ENCODE results near the gene MIXL1.

The MIXL1 gene

GRCh38 chr1:226215239-226215638 is 8.2 kb upstream of the MIXL1 start:
- Histone ChIP-seq H3K36me3 (ENCODE audit: control insufficient read depth, insufficient read depth, low read length) (no peaks in the 10 kb centered on the region), H3K27me3 (ENCODE audit: control insufficient read depth, insufficient read depth, low read length) (no peaks in the 10 kb centered on the region), H3K9ac (ENCODE audit: low read depth, low read length) (no peak overlapping the region), H3K4me3 (ENCODE audit: low read depth, low read length) (no peak overlapping the region), H3K4me1 (ENCODE audit: control insufficient read depth, insufficient read depth, low read length) (peaks cover 42% of the 10 kb centered on the region), H3K9me3 (ENCODE audit: control insufficient read depth, insufficient read depth, low read length) (no peaks in the 10 kb centered on the region), H3K27ac (ENCODE audit: low read depth, low read length) (peak overlapping the region; percentile 49)

DNA sequence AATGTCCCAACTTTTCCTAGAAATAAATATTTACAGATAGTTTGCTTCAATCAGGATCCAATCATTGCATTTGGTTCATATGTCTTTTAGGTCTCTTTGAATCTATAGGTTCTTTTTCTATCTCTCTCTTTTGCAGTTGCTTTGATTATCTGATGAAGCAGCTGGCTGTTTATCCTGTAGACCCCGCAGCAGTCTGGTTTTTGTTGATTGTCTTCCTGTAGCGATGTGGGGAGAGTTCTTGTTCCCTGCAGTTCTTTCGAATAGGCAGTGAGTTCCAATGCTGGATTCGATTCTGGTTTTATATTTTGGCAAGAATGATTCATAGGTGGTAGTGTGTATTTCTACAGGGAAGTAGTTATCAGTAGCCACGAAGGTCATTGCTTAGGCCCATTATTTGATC is 7.4 kb upstream of the MIXL1 start:
- Histone ChIP-seq H3K36me3 (ENCODE audit: control insufficient read depth, insufficient read depth, low read length) (no peaks in the 10 kb centered on the region), H3K27ac (ENCODE audit: low read depth, low read length) (no peak overlapping the region), H3K4me3 (ENCODE audit: low read depth, low read length) (no peak overlapping the region), H3K27me3 (ENCODE audit: control insufficient read depth, insufficient read depth, low read length) (no peaks in the 10 kb centered on the region), H3K9ac (ENCODE audit: low read depth, low read length) (no peak overlapping the region), H3K9me3 (ENCODE audit: control insufficient read depth, insufficient read depth, low read length) (no peaks in the 10 kb centered on the region), H3K4me1 (ENCODE audit: control insufficient read depth, insufficient read depth, low read length) (peaks cover 40% of the 10 kb centered on the region)

DNA sequence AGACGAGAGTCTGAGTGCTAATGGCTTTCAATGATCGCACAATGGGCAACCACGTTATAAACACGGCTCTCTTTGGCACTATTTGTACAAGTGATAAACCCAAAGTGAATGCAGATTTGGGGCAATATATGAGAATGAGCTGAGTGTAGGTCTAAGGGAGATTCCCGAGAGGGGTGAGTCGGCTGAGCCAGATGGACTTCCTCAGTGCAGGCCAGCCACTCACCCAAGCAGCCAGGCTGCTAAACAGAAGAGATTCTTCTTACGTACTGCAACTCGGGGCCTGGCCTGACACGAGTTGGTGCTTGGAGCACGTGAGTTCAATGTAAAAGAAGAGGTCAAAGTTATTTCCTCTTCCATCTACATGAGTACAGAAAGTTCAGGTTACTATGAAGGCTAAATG is 6.2 kb upstream of the MIXL1 start:
- Histone ChIP-seq H3K27ac (ENCODE audit: low read depth, low read length) (no peak overlapping the region), H3K9ac (ENCODE audit: low read depth, low read length) (no peak overlapping the region), H3K9me3 (ENCODE audit: control insufficient read depth, insufficient read depth, low read length) (no peaks in the 10 kb centered on the region), H3K4me3 (ENCODE audit: low read depth, low read length) (no peak overlapping the region), H3K36me3 (ENCODE audit: control insufficient read depth, insufficient read depth, low read length) (no peaks in the 10 kb centered on the region), H3K4me1 (ENCODE audit: control insufficient read depth, insufficient read depth, low read length) (peaks cover 36% of the 10 kb centered on the region), H3K27me3 (ENCODE audit: control insufficient read depth, insufficient read depth, low read length) (peaks cover 2% of the 10 kb centered on the region)

- H3K4me1 ChIP-seq (ENCODE audit: control insufficient read depth, insufficient read depth, low read length), result peaks cover 20% of the 10 kb centered on the region
- no peak overlapping the region for H3K4me3 ChIP-seq (ENCODE audit: low read depth, low read length)
- peaks cover 25% of the 10 kb centered on the region for H3K27me3 ChIP-seq (ENCODE audit: control insufficient read depth, insufficient read depth, low read length)
- H3K9ac ChIP-seq (ENCODE audit: low read depth, low read length), result no peak overlapping the region
- H3K36me3 ChIP-seq (ENCODE audit: control insufficient read depth, insufficient read depth, low read length), result no peaks in the 10 kb centered on the region
- peak overlapping the region; percentile 59 for H3K27ac ChIP-seq (ENCODE audit: low read depth, low read length)
- no peaks in the 10 kb centered on the region for H3K9me3 ChIP-seq (ENCODE audit: control insufficient read depth, insufficient read depth, low read length)
These were observed 2.8 kb upstream of the MIXL1 start for GRCh38 chr1:226220473-226221189.

DNA sequence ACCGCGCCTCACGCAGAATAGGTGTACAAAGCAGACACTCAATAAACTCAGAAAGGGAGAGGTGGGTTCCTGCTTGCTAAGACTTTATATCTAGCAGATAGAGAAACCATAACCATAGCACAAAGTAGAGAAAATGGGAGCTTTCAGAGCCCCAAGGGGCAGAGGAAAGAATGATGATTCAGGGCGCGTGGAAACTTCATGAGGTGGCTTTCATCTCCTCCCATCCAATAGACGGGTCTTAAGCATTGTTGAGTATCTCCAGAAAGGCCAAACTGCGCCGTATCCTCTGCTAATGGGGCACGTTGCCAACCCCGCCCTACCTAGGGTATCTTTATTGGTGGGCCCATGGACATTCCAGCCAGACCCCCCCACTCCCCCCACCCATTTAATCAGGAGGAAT is 778 bp upstream of the MIXL1 start:
- Histone ChIP-seq H3K27ac (ENCODE audit: low read depth, low read length) (peak overlapping the region; percentile 63), H3K4me3 (ENCODE audit: low read depth, low read length) (peak overlapping the region; percentile 74; the same call in 1 of the 2 replicates), H3K27me3 (ENCODE audit: control insufficient read depth, insufficient read depth, low read length) (peaks cover 25% of the 10 kb centered on the region), H3K36me3 (ENCODE audit: control insufficient read depth, insufficient read depth, low read length) (no peaks in the 10 kb centered on the region; the same call in 1 of the 2 replicates), H3K4me1 (ENCODE audit: control insufficient read depth, insufficient read depth, low read length) (peaks cover 11% of the 10 kb centered on the region), H3K9ac (ENCODE audit: low read depth, low read length) (no peak overlapping the region), H3K9me3 (ENCODE audit: control insufficient read depth, insufficient read depth, low read length) (no peaks in the 10 kb centered on the region)

GRCh38 chr1:226223786-226224244 is 351 bp downstream of the MIXL1 start:
- Histone ChIP-seq H3K27ac (ENCODE audit: low read depth, low read length) (peak overlapping the region; percentile 63), H3K36me3 (ENCODE audit: control insufficient read depth, insufficient read depth, low read length) (no peaks in the 10 kb centered on the region; the same call in 1 of the 2 replicates), H3K27me3 (ENCODE audit: control insufficient read depth, insufficient read depth, low read length) (peaks cover 25% of the 10 kb centered on the region), H3K9me3 (ENCODE audit: control insufficient read depth, insufficient read depth, low read length) (no peaks in the 10 kb centered on the region), H3K4me3 (ENCODE audit: low read depth, low read length) (peak overlapping the region; percentile 74), H3K4me1 (ENCODE audit: control insufficient read depth, insufficient read depth, low read length) (peaks cover 11% of the 10 kb centered on the region), H3K9ac (ENCODE audit: low read depth, low read length) (peak overlapping the region; percentile 51; the same call in 1 of the 2 replicates)

- H3K4me3 ChIP-seq (ENCODE audit: low read depth, low read length), result no peak overlapping the region
- peaks cover 25% of the 10 kb centered on the region for H3K27me3 ChIP-seq (ENCODE audit: control insufficient read depth, insufficient read depth, low read length)
- H3K9ac ChIP-seq (ENCODE audit: low read depth, low read length), result no peak overlapping the region
- H3K9me3 ChIP-seq (ENCODE audit: control insufficient read depth, insufficient read depth, low read length), result no peaks in the 10 kb centered on the region
- no peaks in the 10 kb centered on the region; the same call in 1 of the 2 replicates for H3K4me1 ChIP-seq (ENCODE audit: control insufficient read depth, insufficient read depth, low read length)
- peaks cover 9% of the 10 kb centered on the region for H3K36me3 ChIP-seq (ENCODE audit: control insufficient read depth, insufficient read depth, low read length)
- no peak overlapping the region for H3K27ac ChIP-seq (ENCODE audit: low read depth, low read length)
These were observed 3.1 kb downstream of the MIXL1 start for GRCh38 chr1:226226601-226227000.

DNA sequence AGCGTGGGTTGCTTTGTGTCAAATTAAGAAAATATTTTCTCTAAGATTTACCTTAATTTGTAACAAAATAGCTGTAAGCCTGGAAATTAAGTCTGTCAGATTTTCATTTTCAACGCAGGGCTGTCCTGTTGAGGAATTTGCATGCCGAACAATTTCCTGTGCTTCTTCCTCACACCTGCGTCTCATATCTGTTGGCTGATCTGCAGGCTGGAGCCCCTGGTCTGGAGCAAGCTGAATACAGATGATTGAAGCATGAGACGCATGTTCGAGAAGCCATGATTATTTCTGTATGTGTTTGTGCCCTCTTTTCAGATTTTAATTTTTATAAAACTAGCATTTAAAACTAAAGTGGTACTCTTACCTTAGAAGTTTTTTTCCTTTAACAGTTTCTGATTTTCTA is 9.8 kb downstream of the MIXL1 start:
- Histone ChIP-seq H3K36me3 (ENCODE audit: control insufficient read depth, insufficient read depth, low read length) (peaks cover 57% of the 10 kb centered on the region), H3K27ac (ENCODE audit: low read depth, low read length) (no peak overlapping the region), H3K27me3 (ENCODE audit: control insufficient read depth, insufficient read depth, low read length) (no peaks in the 10 kb centered on the region), H3K9me3 (ENCODE audit: control insufficient read depth, insufficient read depth, low read length) (no peaks in the 10 kb centered on the region), H3K4me1 (ENCODE audit: control insufficient read depth, insufficient read depth, low read length) (no peaks in the 10 kb centered on the region), H3K9ac (ENCODE audit: low read depth, low read length) (no peak overlapping the region), H3K4me3 (ENCODE audit: low read depth, low read length) (no peak overlapping the region)

GRCh38 chr1:226233806-226234205 is 10.3 kb downstream of the MIXL1 start:
- peaks cover 63% of the 10 kb centered on the region for H3K36me3 ChIP-seq (ENCODE audit: control insufficient read depth, insufficient read depth, low read length)
- H3K4me1 ChIP-seq (ENCODE audit: control insufficient read depth, insufficient read depth, low read length), result no peaks in the 10 kb centered on the region
- no peaks in the 10 kb centered on the region for H3K9me3 ChIP-seq (ENCODE audit: control insufficient read depth, insufficient read depth, low read length)
- H3K4me3 ChIP-seq (ENCODE audit: low read depth, low read length), result no peak overlapping the region
- no peaks in the 10 kb centered on the region for H3K27me3 ChIP-seq (ENCODE audit: control insufficient read depth, insufficient read depth, low read length)
- H3K9ac ChIP-seq (ENCODE audit: low read depth, low read length), result no peak overlapping the region
- H3K27ac ChIP-seq (ENCODE audit: low read depth, low read length), result no peak overlapping the region

DNA sequence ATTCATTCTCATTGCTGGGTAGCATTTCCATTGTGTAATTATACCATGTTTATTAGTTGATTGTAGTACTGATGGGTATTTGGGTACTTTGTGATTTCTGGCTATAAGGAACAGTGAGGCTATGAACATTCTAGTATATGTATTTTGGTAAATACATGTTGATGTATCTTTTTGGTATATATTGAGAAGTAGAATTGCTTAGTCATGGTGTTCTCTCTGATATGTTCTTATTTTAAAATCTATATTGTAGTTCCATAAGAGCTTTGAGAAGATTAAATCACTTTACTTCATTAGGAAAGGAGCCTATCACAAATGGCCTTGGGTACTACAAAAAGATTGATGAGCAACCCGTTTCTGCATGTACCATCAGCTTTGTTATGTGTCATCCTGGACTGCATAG is 13.4 kb downstream of the MIXL1 start:
- H3K27me3 ChIP-seq (ENCODE audit: control insufficient read depth, insufficient read depth, low read length), result no peaks in the 10 kb centered on the region
- no peak overlapping the region for H3K27ac ChIP-seq (ENCODE audit: low read depth, low read length)
- H3K9me3 ChIP-seq (ENCODE audit: control insufficient read depth, insufficient read depth, low read length), result no peaks in the 10 kb centered on the region
- no peak overlapping the region for H3K4me3 ChIP-seq (ENCODE audit: low read depth, low read length)
- no peaks in the 10 kb centered on the region for H3K4me1 ChIP-seq (ENCODE audit: control insufficient read depth, insufficient read depth, low read length)
- H3K9ac ChIP-seq (ENCODE audit: low read depth, low read length), result no peak overlapping the region
- peaks cover 59% of the 10 kb centered on the region for H3K36me3 ChIP-seq (ENCODE audit: control insufficient read depth, insufficient read depth, low read length)

DNA sequence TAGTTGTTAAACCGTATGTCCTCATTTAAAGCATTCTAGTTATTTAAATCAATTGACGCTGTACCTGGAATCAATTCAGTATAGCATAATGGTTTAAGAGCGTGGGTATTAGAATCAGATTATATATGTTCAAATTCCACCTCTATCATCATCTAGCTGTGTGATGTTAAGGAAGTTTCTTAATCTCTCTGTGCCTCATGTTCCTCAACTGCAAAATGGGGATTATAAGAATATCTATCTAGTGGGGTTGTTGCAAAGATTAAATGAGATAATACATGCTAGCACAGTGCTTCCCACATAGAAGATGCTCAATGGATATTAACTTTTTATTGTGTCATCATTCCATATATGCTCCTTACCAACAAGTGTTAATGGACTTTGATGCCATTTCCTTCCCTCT is 16.0 kb downstream of the MIXL1 start:
- Histone ChIP-seq H3K9ac (ENCODE audit: low read depth, low read length) (no peak overlapping the region), H3K4me1 (ENCODE audit: control insufficient read depth, insufficient read depth, low read length) (no peaks in the 10 kb centered on the region), H3K9me3 (ENCODE audit: control insufficient read depth, insufficient read depth, low read length) (no peaks in the 10 kb centered on the region), H3K36me3 (ENCODE audit: control insufficient read depth, insufficient read depth, low read length) (peaks cover 36% of the 10 kb centered on the region), H3K27ac (ENCODE audit: low read depth, low read length) (no peak overlapping the region), H3K27me3 (ENCODE audit: control insufficient read depth, insufficient read depth, low read length) (no peaks in the 10 kb centered on the region), H3K4me3 (ENCODE audit: low read depth, low read length) (no peak overlapping the region)
